Fibroblast of villous mesenchyme (primary cell): Measurements from ENCODE around the gene LAMA5. TPM values are rescaled to one million over a fixed set of nuclear protein-coding genes. Genes with fewer than 3 reads are reported as not detected.

Experiments used
- DNase-seq: peaks from one replicate; pipeline ENCODE4 v3.0.0-alpha.2; 2010; ENCODE audit warnings: low read depth
- H3K4me3 ChIP-seq: 2 replicates; pipeline ENCODE4 v1.5.1; 2011; ENCODE audit warnings: low read depth, mild to moderate bottlenecking, low read length
- CTCF ChIP-seq: IDR thresholded peaks from 2 replicates; pipeline ENCODE4 v1.5.1; 2012; ENCODE audit warnings: low read depth, mild to moderate bottlenecking, low read length; ENCODE audit not compliant: insufficient read depth
- total RNA-seq: library from RNA; depleted of rRNA; stranded (reverse); fragments of >200 nt; gene quantifications from 2 replicates; pipeline ENCODE4 v1.2.3, GENCODE V29; 2012

The LAMA5 gene
- total RNA-seq, 1 donor: 55.3 TPM

DNA sequence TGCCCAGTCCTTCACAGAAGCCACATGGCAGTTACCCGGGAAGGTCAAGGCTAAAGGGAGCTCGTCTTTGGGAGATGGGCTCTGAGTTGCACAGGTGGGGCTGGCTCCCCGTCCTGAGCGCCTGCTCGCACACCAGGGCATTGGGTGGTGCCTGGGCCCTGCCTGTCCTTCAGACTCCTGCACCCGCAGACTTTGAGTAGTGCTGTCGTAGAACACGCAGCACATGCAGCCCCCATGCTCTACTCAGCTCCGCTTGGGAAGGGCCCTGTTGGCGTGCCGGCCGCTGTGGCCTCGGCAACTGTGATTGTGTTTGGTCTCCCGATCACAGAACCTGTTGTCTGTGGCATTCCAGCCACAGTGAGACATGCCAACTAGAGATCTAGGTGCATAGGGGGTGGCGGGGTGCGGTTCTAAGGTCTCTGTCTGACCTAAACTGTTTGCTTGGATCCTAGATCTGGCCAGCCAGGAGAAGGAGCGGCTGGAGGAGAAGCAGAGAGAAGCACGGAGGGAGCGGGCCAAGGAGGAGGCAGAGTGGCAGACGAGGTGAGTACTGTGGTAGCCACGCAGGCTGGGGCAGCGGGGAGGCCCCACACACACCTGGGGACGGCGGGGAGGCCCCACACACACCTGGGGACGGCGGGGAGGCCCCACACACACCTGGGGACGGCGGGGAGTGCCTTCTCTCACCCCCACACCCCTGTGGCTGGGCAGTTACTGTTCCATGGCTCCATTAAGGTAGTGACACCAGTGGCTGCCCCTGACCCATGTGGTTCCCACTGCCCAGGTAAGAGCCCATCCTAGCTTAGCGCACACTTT, 75.7 kb downstream of the LAMA5 start:
- DNase-seq: no peak
- H3K4me3 ChIP-seq: no peak overlapping the region
- no peak for TF ChIP-seq CTCF

GRCh38 chr20:62289898-62290297, 77.2 kb downstream of the LAMA5 start:
- no peak for DNase-seq
- TF ChIP-seq CTCF: no peak
- H3K4me3 ChIP-seq: no peak overlapping the region

GRCh38 chr20:62289131-62289530, 78.0 kb downstream of the LAMA5 start:
- no peak for TF ChIP-seq CTCF
- no peak for DNase-seq
- H3K4me3 ChIP-seq: no peak overlapping the region

GRCh38 chr20:62288535-62289105, 78.5 kb downstream of the LAMA5 start:
- TF ChIP-seq CTCF: no peak
- no peak overlapping the region for H3K4me3 ChIP-seq
- DNase-seq: no peak

DNA sequence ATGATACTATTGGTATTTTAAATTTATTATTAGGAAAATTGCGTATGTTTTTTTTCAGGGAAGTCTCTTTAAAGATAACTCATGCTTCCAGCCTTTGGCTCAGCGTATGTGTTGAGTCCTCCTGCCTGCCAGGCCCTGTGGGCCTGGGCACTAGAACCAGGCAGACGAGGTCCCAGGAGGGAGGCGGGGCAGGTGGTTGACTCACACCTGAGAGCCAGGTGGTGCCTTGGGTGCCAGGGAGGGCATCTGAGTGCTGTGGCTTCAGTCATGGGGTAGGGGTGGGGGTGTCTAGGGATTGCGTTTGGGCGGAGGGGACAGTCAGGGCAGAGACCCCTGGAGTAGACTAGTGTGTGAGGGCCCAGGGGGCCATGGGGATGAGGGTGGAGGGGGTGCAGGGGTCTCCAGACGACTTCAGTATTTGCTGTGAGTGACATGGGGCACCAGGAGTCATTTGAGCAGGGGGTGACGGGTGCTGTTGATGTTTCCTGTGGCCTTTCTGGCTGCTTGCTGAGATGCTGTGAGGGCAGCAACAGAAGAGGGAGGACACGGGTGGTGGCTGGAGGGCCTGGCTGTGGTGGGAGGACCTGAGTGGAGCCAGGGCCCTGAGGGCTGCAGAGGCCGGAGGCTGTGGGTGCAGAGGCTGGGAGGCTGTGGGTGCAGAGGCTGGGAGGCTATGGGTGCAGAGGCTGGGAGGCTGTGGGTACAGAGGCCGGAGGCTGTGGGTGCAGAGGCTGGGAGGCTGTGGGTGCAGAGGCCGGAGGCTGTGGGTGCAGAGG, 79.2 kb downstream of the LAMA5 start:
- no peak overlapping the region for H3K4me3 ChIP-seq
- no peak for TF ChIP-seq CTCF
- no peak for DNase-seq

DNA sequence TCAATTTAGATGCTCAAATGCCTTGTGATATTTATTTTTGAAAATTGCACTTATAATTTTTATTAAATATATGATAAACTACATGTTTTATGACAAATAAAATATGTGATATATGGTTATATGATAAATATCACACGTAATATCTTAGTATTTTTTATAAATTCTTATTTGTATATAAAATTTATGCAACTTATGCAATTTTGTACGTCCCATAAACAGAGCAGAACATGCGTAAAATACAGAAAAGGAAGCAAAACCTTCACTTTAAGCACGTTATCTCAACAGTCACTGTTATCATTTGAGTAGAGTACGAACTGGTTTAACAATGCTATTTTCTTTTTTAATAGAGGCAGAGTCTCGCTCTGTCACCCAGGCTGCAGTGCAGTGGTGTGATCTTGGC, 80.0 kb downstream of the LAMA5 start:
- TF ChIP-seq CTCF: no peak
- H3K4me3 ChIP-seq: no peak overlapping the region
- no peak for DNase-seq
